BE2C (cell line): ENCODE data around the gene FADD.

Experiments used
- DNase-seq: peaks from one replicate; pipeline ENCODE4 v3.0.0-alpha.2; 2020
- H3K27me3 ChIP-seq: fragments of 250-450 bp; sonication (Bioruptor Pico); 2 replicates; pipeline ENCODE4 v1.5.1; 2020; ENCODE audit warnings: mild to moderate bottlenecking
- H3K36me3 ChIP-seq: fragments of 250-450 bp; sonication (Bioruptor Pico); 2 replicates; pipeline ENCODE4 v1.5.1; 2020; ENCODE audit warnings: mild to moderate bottlenecking
- H3K4me1 ChIP-seq: fragments of 250-450 bp; sonication (Bioruptor Pico); 2 replicates; pipeline ENCODE4 v1.5.1; 2020
- H3K4me3 ChIP-seq: 2 replicates; pipeline ENCODE4 v1.5.1; 2011; ENCODE audit warnings: low read depth, low read length
- H3K9me3 ChIP-seq: fragments of 250-450 bp; sonication (Bioruptor Pico); 2 replicates; pipeline ENCODE4 v1.5.1; 2020
- CTCF ChIP-seq: IDR thresholded peaks from 2 replicates; pipeline ENCODE4 v1.5.1; 2012; ENCODE audit warnings: mild to moderate bottlenecking, low read depth, low read length

FADD gene

GRCh38 chr11:70233962-70234361 is 30.9 kb downstream of the FADD start:
- Histone ChIP-seq H3K27me3 (no peaks in the 10 kb centered on the region), H3K9me3 (no peaks in the 10 kb centered on the region), H3K36me3 (no peaks in the 10 kb centered on the region), H3K4me1 (no peaks in the 10 kb centered on the region), H3K4me3 (no peak overlapping the region)
- TF ChIP-seq CTCF = no peak
- no peak for DNase-seq

GRCh38 chr11:70240337-70240736 is 37.2 kb downstream of the FADD start:
- no peak for DNase-seq
- no peaks in the 10 kb centered on the region for H3K9me3 ChIP-seq
- no peaks in the 10 kb centered on the region; the same call in 1 of the 2 replicates for H3K27me3 ChIP-seq
- H3K36me3 ChIP-seq = no peaks in the 10 kb centered on the region
- TF ChIP-seq CTCF = no peak
- H3K4me3 ChIP-seq = no peak overlapping the region
- H3K4me1 ChIP-seq = no peaks in the 10 kb centered on the region

- H3K27me3 ChIP-seq = no peaks in the 10 kb centered on the region; the same call in 1 of the 2 replicates
- H3K36me3 ChIP-seq = no peaks in the 10 kb centered on the region
- no peak for TF ChIP-seq CTCF
- H3K4me1 ChIP-seq = no peaks in the 10 kb centered on the region
- H3K9me3 ChIP-seq = no peaks in the 10 kb centered on the region
- no peak for DNase-seq
- no peak overlapping the region for H3K4me3 ChIP-seq
Observed at GRCh38 chr11:70241709-70242108, 38.6 kb downstream of the FADD start.

- Histone ChIP-seq H3K36me3 (no peaks in the 10 kb centered on the region), H3K9me3 (no peaks in the 10 kb centered on the region), H3K27me3 (no peaks in the 10 kb centered on the region; the same call in 1 of the 2 replicates), H3K4me3 (no peak overlapping the region), H3K4me1 (no peaks in the 10 kb centered on the region)
- no peak for TF ChIP-seq CTCF
- no peak for DNase-seq
Observed at GRCh38 chr11:70242885-70243284, 39.8 kb downstream of the FADD start.

GRCh38 chr11:70243912-70244652 is 41.0 kb downstream of the FADD start:
- DNase-seq = no peak
- Histone ChIP-seq H3K4me3 (no peak overlapping the region), H3K9me3 (no peaks in the 10 kb centered on the region), H3K4me1 (no peaks in the 10 kb centered on the region), H3K36me3 (no peaks in the 10 kb centered on the region), H3K27me3 (no peaks in the 10 kb centered on the region; the same call in 1 of the 2 replicates)
- no peak for TF ChIP-seq CTCF

GRCh38 chr11:70244698-70245097 is 41.6 kb downstream of the FADD start:
- Histone ChIP-seq H3K4me1 (no peaks in the 10 kb centered on the region), H3K36me3 (no peaks in the 10 kb centered on the region), H3K27me3 (no peaks in the 10 kb centered on the region; the same call in 1 of the 2 replicates), H3K4me3 (no peak overlapping the region), H3K9me3 (no peaks in the 10 kb centered on the region)
- no peak for TF ChIP-seq CTCF
- DNase-seq = no peak
